WTC11 (cell line): ENCODE data around the gene COG5. TPM values are rescaled to one million over a fixed set of nuclear protein-coding genes. Genes with fewer than 3 reads are reported as not detected.

Experiments used
- ATAC-seq: fragments of 200-7000 bp; cut with Tn5 transposase; 2 replicates; pipeline ENCODE4 v1.10.0; 2021; ENCODE audit warnings: mild to moderate bottlenecking, moderate library complexity
- CTCF ChIA-PET: fragments of 300-600 bp; sonication (Branson Sonifier 250); formaldehyde crosslinking; loops from one replicate; lab custom pipeline; 2021; ENCODE audit warnings: antibody characterized with exemption; lab: Charles Lee
- POLR2A ChIA-PET: fragments of 350-600 bp; sonication (Branson Sonifier 250); formaldehyde crosslinking; loops from one replicate; lab custom pipeline; 2021; ENCODE audit warnings: antibody characterized with exemption; lab: Charles Lee
- DNase-seq: peaks from one replicate; pipeline ENCODE4 v3.0.0; 2021; ENCODE audit warnings: low spot score
- H3K27ac Mint-ChIP-seq: 2 replicates; pipeline ENCODE4 v1.8.0; 2021; ENCODE audit warnings: mixed read lengths
- H3K27me3 Mint-ChIP-seq: 2 replicates; pipeline ENCODE4 v1.8.0; 2021; ENCODE audit warnings: low read depth, mild to moderate bottlenecking, moderate library complexity, mixed read lengths
- H3K36me3 Mint-ChIP-seq: 2 replicates; pipeline ENCODE4 v1.8.0; 2021; ENCODE audit warnings: mixed read lengths
- H3K4me1 Mint-ChIP-seq: 2 replicates; pipeline ENCODE4 v1.8.0; 2022; ENCODE audit warnings: mixed read lengths
- H3K4me3 Mint-ChIP-seq: 2 replicates; pipeline ENCODE4 v1.8.0; 2021; ENCODE audit warnings: mild to moderate bottlenecking, moderate library complexity, mixed read lengths
- H3K9me3 Mint-ChIP-seq: 2 replicates; pipeline ENCODE4 v1.8.0; 2021; ENCODE audit warnings: mixed read lengths
- AFF4 ChIP-seq: sonication (generic); formaldehyde crosslinking; IDR thresholded peaks from 2 replicates; pipeline ENCODE4 v1.8.1; 2023; ENCODE audit warnings: mild to moderate bottlenecking, missing genetic modification reagents, borderline replicate concordance
- ATF2 ChIP-seq: sonication (generic); formaldehyde crosslinking; IDR thresholded peaks from 2 replicates; pipeline ENCODE4 v1.8.1; 2022; ENCODE audit warnings: low read depth, missing genetic modification reagents, borderline replicate concordance
- ELF4 ChIP-seq: sonication (generic); formaldehyde crosslinking; IDR thresholded peaks from 2 replicates; pipeline ENCODE4 v1.8.1; 2022; ENCODE audit warnings: low read depth, mild to moderate bottlenecking, moderate library complexity, missing genetic modification reagents
- MAX ChIP-seq: sonication (generic); formaldehyde crosslinking; IDR thresholded peaks from 2 replicates; pipeline ENCODE4 v1.8.0; 2022; ENCODE audit warnings: mild to moderate bottlenecking, missing genetic modification reagents
- TEAD4 ChIP-seq: sonication (generic); formaldehyde crosslinking; IDR thresholded peaks from 2 replicates; pipeline ENCODE4 v1.8.0; 2022; ENCODE audit warnings: mild to moderate bottlenecking, missing genetic modification reagents
- ZNF232 ChIP-seq: sonication (generic); formaldehyde crosslinking; IDR thresholded peaks from 2 replicates; pipeline ENCODE4 v1.8.0; 2022; ENCODE audit warnings: mild to moderate bottlenecking, missing genetic modification reagents
- ZNF512 ChIP-seq: sonication (generic); formaldehyde crosslinking; IDR thresholded peaks from 2 replicates; pipeline ENCODE4 v1.8.1; 2022; ENCODE audit warnings: missing genetic modification reagents, borderline replicate concordance
- ZNF532 ChIP-seq: fragments of 250-450 bp; sonication (Bioruptor Pico); IDR thresholded peaks from 2 replicates; pipeline ENCODE4 v1.9.0; 2021; ENCODE audit warnings: mild to moderate bottlenecking, borderline replicate concordance
- total RNA-seq: library from RNA; stranded (reverse); gene quantifications from 3 replicates; pipeline ENCODE4 v1.2.3, GENCODE V29; 2021

The COG5 gene
- total RNA-seq, 1 experiment from 2014 or later = 23.8 TPM

- Mint-ChIP-seq H3K36me3 (peaks cover 2% of the 10 kb centered on the region; the same call in 1 of the 2 replicates), H3K4me1 (peaks cover 58% of the 10 kb centered on the region), H3K9me3 (no peaks in the 10 kb centered on the region), H3K27me3 (no peaks in the 10 kb centered on the region), H3K4me3 (peak overlapping the region; percentile 94), H3K27ac (peak overlapping the region; percentile 100)
- no peak for ATAC-seq
- no peak for TF ChIP-seq AFF4 (CRISPR knock-in tag)
- no peak for TF ChIP-seq ATF2 (CRISPR knock-in tag)
- TF ChIP-seq ZNF532 = no peak
- no peak for TF ChIP-seq ZNF512 (CRISPR knock-in tag)
- peak; percentile 12; the same call in 1 of the 2 replicates for TF ChIP-seq MAX (CRISPR knock-in tag)
- no peak for TF ChIP-seq ELF4
- no peak for TF ChIP-seq ZNF232
- TF ChIP-seq TEAD4 (CRISPR knock-in tag) = no peak
- POLR2A ChIA-PET = interaction anchor here (0.6 kb wide), 1 partner anchor 153 kb away, joined by 3 read pairs; no protein-coding TSS in a partner anchor
- DNase-seq = no peak
- CTCF ChIA-PET = interaction anchor here (1.2 to 3.5 kb wide), 3 partner anchors 23 to 232 kb away, joined by 4 to 29 read pairs (median 18); no protein-coding TSS in a partner anchor
These were observed 393.4 kb downstream of the COG5 start for GRCh38 chr7:107170051-107170915.
